NT2/D1 (cell line): ENCODE data around the gene CTNNA3.

ENCODE experiments used
- DNase-seq: peaks from one replicate; pipeline ENCODE4 v3.0.0-alpha.2; 2011; ENCODE audit warnings: low read depth, low spot score
- H3K27me3 ChIP-seq: 2 replicates; pipeline ENCODE4 v1.6.0; 2011; ENCODE audit warnings: mild to moderate bottlenecking; ENCODE audit not compliant: insufficient read length, insufficient read depth
- H3K36me3 ChIP-seq: 2 replicates; pipeline ENCODE4 v1.6.1; 2011; ENCODE audit warnings: mild to moderate bottlenecking, low read length, mixed read lengths; ENCODE audit not compliant: insufficient read depth, insufficient read length
- H3K4me1 ChIP-seq: 2 replicates; pipeline ENCODE4 v1.5.1; 2011; ENCODE audit not compliant: insufficient read depth, insufficient read length
- H3K4me3 ChIP-seq: 2 replicates; pipeline ENCODE4 v1.5.1; 2011; ENCODE audit warnings: low read depth; ENCODE audit not compliant: insufficient read length
- H3K9ac ChIP-seq: 2 replicates; pipeline ENCODE4 v1.6.0; 2011; ENCODE audit warnings: low read depth; ENCODE audit not compliant: insufficient read length
- H3K9me3 ChIP-seq: 2 replicates; pipeline ENCODE4 v1.5.1; 2011; ENCODE audit warnings: mild to moderate bottlenecking, low read length; ENCODE audit not compliant: insufficient read depth
- SUZ12 ChIP-seq: IDR thresholded peaks from 2 replicates; pipeline ENCODE4 v1.6.1; 2011; ENCODE audit not compliant: insufficient read length, insufficient read depth; ENCODE audit errors: extremely low read depth
- YY1 ChIP-seq: IDR thresholded peaks from 2 replicates; pipeline ENCODE4 v1.6.1; 2011; ENCODE audit not compliant: insufficient read length, insufficient read depth
- ZNF274 ChIP-seq: IDR thresholded peaks from 2 replicates; pipeline ENCODE4 v1.6.1; 2011; ENCODE audit warnings: mild to moderate bottlenecking, low read depth, low read length

The CTNNA3 gene

DNA sequence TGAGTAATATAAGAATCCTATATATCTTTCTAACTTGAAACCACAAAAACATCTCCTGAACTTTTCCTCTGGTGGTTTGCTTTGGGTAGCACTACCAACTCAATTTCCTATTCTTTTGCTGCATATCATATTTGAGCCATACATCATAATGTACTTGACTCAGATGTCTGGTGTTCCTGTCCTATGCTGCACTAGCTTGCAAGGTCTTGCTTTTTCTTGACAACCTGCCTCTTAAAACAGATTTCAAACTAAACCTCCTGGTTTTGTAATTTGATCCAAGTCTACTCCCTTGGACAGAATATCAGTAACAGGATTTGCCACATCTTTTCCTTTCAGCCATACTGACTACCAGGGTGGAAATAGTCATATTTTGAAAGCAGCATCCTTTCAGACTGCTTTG, 1290.4 kb downstream of the CTNNA3 start:
- Histone ChIP-seq H3K4me3 (no peak overlapping the region), H3K36me3 (no peaks in the 10 kb centered on the region), H3K4me1 (no peaks in the 10 kb centered on the region), H3K9ac (no peak overlapping the region), H3K27me3 (no peaks in the 10 kb centered on the region), H3K9me3 (no peaks in the 10 kb centered on the region)
- TF ChIP-seq SUZ12 (no peak), ZNF274 (no peak), YY1 (no peak)
- DNase-seq: no peak

DNA sequence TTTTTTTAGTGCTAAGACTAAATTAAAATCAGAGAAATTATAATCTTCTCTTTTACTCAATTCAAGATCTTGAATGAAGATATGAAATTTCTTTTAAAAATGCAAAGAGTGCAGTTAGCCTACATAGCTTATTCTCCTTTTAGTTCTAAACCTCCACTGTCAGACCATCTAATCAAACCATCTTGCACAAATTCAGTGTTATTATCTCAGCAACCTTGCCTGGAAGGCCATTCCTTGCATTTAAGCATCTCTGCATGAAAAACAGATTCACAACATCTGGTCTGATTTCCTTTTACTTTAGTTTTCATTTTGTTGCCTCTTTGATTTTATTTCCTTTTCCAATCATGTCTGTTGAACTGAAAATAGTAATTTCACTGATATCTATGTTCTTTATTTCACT, 1297.3 kb downstream of the CTNNA3 start:
- Histone ChIP-seq H3K36me3 (no peaks in the 10 kb centered on the region), H3K9ac (no peak overlapping the region), H3K4me1 (no peaks in the 10 kb centered on the region), H3K27me3 (no peaks in the 10 kb centered on the region), H3K4me3 (no peak overlapping the region), H3K9me3 (no peaks in the 10 kb centered on the region)
- DNase-seq: no peak
- TF ChIP-seq ZNF274 (no peak), SUZ12 (no peak), YY1 (no peak)

DNA sequence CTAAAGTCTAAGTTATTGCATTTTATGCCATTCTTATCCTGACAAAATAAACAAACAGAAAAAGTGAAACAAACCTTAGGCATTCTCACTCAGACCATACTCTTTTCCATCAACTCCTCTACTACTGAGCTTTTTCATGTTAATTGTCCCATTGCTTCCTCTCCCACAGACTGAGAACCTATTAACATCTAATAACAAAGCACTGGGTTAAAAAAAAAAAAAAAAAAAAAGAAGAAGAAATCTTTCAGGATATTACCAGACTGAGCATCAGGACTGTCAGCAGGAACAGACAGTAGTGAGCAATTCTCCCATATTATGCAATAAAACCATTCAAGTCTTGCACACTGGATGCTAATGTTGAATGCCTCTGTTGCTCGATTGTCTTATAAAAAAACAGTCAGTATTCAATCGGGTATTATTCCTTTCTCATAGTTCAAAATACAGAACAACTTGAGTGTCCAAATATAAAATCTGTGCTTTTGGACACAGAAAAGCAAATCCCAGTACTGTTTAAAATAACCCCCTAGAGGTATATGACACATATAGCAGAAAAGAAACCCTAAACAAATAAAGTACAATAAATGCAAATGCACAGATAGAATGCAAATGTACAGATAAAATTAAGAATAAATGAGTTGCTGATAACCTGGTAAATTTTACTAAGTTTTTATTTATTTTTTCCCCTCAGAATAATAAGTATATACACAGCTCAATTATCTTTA, 1301.5 kb downstream of the CTNNA3 start:
- Histone ChIP-seq H3K9me3 (no peaks in the 10 kb centered on the region), H3K9ac (no peak overlapping the region), H3K4me1 (no peaks in the 10 kb centered on the region), H3K36me3 (no peaks in the 10 kb centered on the region), H3K27me3 (no peaks in the 10 kb centered on the region), H3K4me3 (no peak overlapping the region)
- DNase-seq: peak; percentile 3
- TF ChIP-seq SUZ12 (no peak), YY1 (no peak), ZNF274 (no peak)

DNA sequence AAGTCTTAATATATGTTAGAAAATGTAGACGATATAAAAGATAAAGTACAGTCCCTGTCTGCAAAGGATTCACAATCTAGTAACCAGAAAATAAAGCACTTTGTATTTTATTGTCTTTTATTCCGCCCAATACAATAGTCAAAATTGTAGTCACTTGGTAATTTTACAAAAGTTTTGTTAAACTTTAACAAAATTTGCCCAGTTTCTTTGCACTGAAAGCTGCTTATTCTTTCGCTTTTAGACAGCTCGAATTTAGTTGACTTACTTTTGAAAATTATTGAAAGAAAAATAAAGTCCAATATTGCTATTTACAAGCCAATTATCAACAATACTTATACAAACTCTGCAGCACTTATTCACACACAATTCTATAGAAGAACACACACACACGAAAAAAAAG, 1305.1 kb downstream of the CTNNA3 start:
- Histone ChIP-seq H3K9me3 (no peaks in the 10 kb centered on the region), H3K27me3 (no peaks in the 10 kb centered on the region)
- TF ChIP-seq YY1 (no peak), SUZ12 (no peak)

GRCh38 chr10:66381045-66381444, 1315.0 kb downstream of the CTNNA3 start:
- no peaks in the 10 kb centered on the region for H3K9me3 ChIP-seq
- H3K4me1 ChIP-seq: no peaks in the 10 kb centered on the region
- TF ChIP-seq ZNF274 (no peak), SUZ12 (no peak), YY1 (no peak)
- H3K36me3 ChIP-seq: no peaks in the 10 kb centered on the region
- no peak overlapping the region for H3K4me3 ChIP-seq
- H3K27me3 ChIP-seq: no peaks in the 10 kb centered on the region
- DNase-seq: no peak
- H3K9ac ChIP-seq: no peak overlapping the region

More for the DNA sequence above, 1305.1 kb downstream of the CTNNA3 start:
- no peak for DNase-seq
- Histone ChIP-seq H3K4me1 (no peaks in the 10 kb centered on the region), H3K9ac (no peak overlapping the region), H3K4me3 (no peak overlapping the region), H3K36me3 (no peaks in the 10 kb centered on the region)

DNA sequence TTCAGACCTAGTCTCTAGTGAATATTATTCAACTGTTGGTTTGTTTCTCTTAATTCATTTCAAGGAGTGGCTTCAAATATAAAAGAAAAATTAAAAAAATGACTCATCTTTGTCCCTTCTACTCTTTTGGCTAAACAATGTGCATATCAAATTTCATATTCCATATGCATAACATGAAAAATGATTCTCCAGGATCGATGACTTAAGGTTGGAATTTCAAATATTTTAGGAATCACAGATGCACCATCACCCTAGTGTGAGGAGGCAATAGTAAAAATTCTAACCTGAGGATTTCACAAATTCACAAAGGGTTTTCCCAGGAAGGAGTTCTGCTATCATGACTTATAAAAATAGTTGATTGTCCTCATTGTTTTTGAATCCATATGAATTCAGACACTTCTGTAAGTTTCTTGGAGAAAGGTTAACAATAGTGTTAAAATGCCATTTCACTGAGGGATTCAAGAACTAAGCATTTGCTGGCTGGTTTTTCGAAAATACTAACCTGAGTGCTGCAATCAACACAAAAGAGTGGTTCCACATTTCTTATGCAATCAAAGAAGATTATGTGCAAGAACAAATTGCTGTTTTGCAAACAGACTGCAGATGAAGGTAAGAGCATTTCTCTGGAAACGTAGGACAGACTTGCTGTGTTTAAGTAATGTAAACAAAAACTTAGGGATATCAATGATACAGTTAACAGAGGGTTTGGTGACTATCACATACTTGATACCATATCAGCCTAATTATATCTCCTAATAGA, 1317.7 kb downstream of the CTNNA3 start:
- no peak for TF ChIP-seq ZNF274
- TF ChIP-seq SUZ12: no peak
- TF ChIP-seq YY1: no peak
- no peaks in the 10 kb centered on the region for H3K27me3 ChIP-seq
- no peak for DNase-seq
- H3K36me3 ChIP-seq: no peaks in the 10 kb centered on the region
- H3K9me3 ChIP-seq: no peaks in the 10 kb centered on the region
- no peak overlapping the region for H3K9ac ChIP-seq
- H3K4me3 ChIP-seq: no peak overlapping the region
- H3K4me1 ChIP-seq: no peaks in the 10 kb centered on the region

- Histone ChIP-seq H3K36me3 (no peaks in the 10 kb centered on the region), H3K4me3 (no peak overlapping the region), H3K27me3 (no peaks in the 10 kb centered on the region), H3K4me1 (no peaks in the 10 kb centered on the region), H3K9me3 (no peaks in the 10 kb centered on the region), H3K9ac (no peak overlapping the region)
- TF ChIP-seq ZNF274 (no peak), SUZ12 (no peak), YY1 (no peak)
- DNase-seq: no peak
Measured at GRCh38 chr10:66368146-66368545, 1327.8 kb downstream of the CTNNA3 start.
